Parathyroid adenoma (tissue), 2 donors: ENCODE measurements around the gene NOSIP.

Source experiments
- H2AFZ ChIP-seq: fragments of 300-600 bp; sonication (generic); one replicate; pipeline ENCODE4 v1.7.0; 2017; ENCODE audit warnings: antibody characterized with exemption, mild to moderate bottlenecking
- H3K27ac ChIP-seq: fragments of 300-600 bp; sonication (generic); one replicate; pipeline ENCODE4 v1.7.0; 2017
- H3K27me3 ChIP-seq: fragments of 300-600 bp; sonication (generic); one replicate; pipeline ENCODE4 v1.7.0; 2017; ENCODE audit warnings: low read length; ENCODE audit not compliant: control insufficient read depth, insufficient read depth
- H3K36me3 ChIP-seq: fragments of 300-600 bp; sonication (generic); one replicate; pipeline ENCODE4 v1.7.0; 2017; ENCODE audit warnings: low read length; ENCODE audit not compliant: control insufficient read depth, insufficient read depth
- H3K4me1 ChIP-seq: fragments of 300-600 bp; sonication (generic); one replicate; pipeline ENCODE4 v1.7.0; 2017; ENCODE audit warnings: control low read depth
- H3K4me2 ChIP-seq: fragments of 300-600 bp; sonication (generic); one replicate; pipeline ENCODE4 v1.7.0; 2017; ENCODE audit warnings: low read length
- H3K4me3 ChIP-seq: fragments of 300-600 bp; sonication (generic); one replicate; pipeline ENCODE4 v1.7.0; 2017; ENCODE audit warnings: low read depth, low read length
- H3K79me2 ChIP-seq: fragments of 300-600 bp; sonication (generic); one replicate; pipeline ENCODE4 v1.7.0; 2017; ENCODE audit warnings: control low read depth
- H3K9ac ChIP-seq: fragments of 300-600 bp; sonication (generic); one replicate; pipeline ENCODE4 v1.7.0; 2017; ENCODE audit warnings: mild to moderate bottlenecking
- H3K9me3 ChIP-seq: fragments of 300-600 bp; sonication (generic); one replicate; pipeline ENCODE4 v1.7.0; 2017; ENCODE audit warnings: low read length; ENCODE audit not compliant: control insufficient read depth
- CTCF ChIP-seq: fragments of 300-600 bp; sonication (generic); IDR thresholded peaks from one replicate; pipeline ENCODE4 v1.7.0; 2017; ENCODE audit warnings: antibody characterized with exemption, mild to moderate bottlenecking
- donor health status: primary hyperparathyroidism.

NOSIP gene

DNA sequence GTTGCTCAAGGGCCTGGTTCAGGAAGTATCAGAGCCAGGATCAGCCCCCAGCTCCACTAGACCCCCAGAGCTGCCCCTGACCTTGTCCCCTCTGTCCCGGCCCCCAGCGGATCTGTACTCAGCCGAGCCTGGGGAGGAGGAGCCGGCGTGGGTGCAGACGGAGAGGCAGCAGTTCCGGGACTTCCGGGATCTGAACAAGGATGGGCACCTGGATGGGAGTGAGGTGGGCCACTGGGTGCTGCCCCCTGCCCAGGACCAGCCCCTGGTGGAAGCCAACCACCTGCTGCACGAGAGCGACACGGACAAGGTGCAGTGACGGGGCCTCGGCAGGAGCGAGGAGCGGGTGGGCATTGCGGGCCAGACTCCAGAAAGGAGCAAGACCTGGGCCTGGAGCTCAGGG is 37.9 kb downstream of the NOSIP start:
- H3K9ac ChIP-seq = no peak overlapping the region

GRCh38 chr19:49541914-49542313 is 38.4 kb downstream of the NOSIP start:
- H3K4me1 ChIP-seq = no peaks in the 10 kb centered on the region
- H3K27ac ChIP-seq = no peak overlapping the region
- no peaks in the 10 kb centered on the region for H3K9me3 ChIP-seq
- no peak overlapping the region for H3K4me2 ChIP-seq
- TF ChIP-seq CTCF = no peak
- H3K4me3 ChIP-seq = no peak overlapping the region
- no peak overlapping the region for H2AFZ ChIP-seq
- no peak overlapping the region for H3K9ac ChIP-seq
- H3K79me2 ChIP-seq = no peaks in the 10 kb centered on the region
- H3K27me3 ChIP-seq = no peaks in the 10 kb centered on the region
- H3K36me3 ChIP-seq = no peaks in the 10 kb centered on the region

More for the DNA sequence above, 37.9 kb downstream of the NOSIP start:
- H3K4me2 ChIP-seq = no peak overlapping the region
- no peaks in the 10 kb centered on the region for H3K9me3 ChIP-seq
- no peaks in the 10 kb centered on the region for H3K36me3 ChIP-seq
- H3K27me3 ChIP-seq = no peaks in the 10 kb centered on the region
- H3K27ac ChIP-seq = no peak overlapping the region
- H3K79me2 ChIP-seq = no peaks in the 10 kb centered on the region
- H2AFZ ChIP-seq = no peak overlapping the region
- H3K4me3 ChIP-seq = no peak overlapping the region
- no peaks in the 10 kb centered on the region for H3K4me1 ChIP-seq
- no peak for TF ChIP-seq CTCF

DNA sequence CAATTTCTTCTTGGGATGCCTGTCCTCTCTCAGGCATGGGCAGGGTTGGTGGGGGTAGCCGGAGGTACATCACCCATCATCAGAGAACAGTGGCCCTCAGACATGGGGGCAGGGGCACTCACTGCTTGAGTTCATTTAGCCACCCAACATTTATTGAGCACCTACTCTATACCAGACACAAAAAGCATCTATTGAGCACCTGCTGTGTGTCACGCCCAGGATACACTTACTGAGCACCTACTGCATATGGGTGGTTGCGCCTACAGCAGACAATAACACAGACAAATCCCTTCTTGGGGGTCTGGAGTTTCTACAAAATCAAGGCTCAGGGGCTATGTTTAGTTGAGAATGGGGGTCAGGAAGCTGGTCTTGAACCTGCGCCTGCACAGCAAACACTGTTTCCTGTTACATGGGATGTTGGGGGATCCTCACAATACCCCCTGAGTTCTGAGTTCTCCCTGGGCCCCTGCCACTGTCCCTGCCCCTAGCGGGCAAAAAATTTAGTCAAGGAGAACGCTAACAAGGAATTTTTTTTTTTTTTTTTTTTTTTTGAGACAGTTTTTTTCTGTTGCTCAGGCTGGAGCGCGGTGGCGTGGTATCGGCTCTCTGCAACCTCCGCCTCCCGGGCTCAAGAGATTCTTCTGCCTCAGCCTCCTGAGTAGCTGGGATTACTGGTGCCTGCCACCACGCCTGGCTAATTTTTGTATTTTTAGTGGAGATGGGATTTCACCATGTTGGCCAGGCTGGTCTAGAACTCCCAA is 41.0 kb downstream of the NOSIP start:
- Histone ChIP-seq H3K27ac (no peak overlapping the region), H3K9ac (no peak overlapping the region), H3K9me3 (no peaks in the 10 kb centered on the region), H3K4me1 (no peaks in the 10 kb centered on the region), H3K4me3 (no peak overlapping the region), H3K79me2 (no peaks in the 10 kb centered on the region), H3K4me2 (no peak overlapping the region), H3K27me3 (no peaks in the 10 kb centered on the region), H2AFZ (no peak overlapping the region), H3K36me3 (no peaks in the 10 kb centered on the region)
- TF ChIP-seq CTCF = no peak

- no peak overlapping the region for H3K4me2 ChIP-seq
Measured at GRCh38 chr19:49538643-49539042, 41.7 kb downstream of the NOSIP start.

More at GRCh38 chr19:49538643-49539042, 41.7 kb downstream of the NOSIP start:
- no peaks in the 10 kb centered on the region for H3K4me1 ChIP-seq
- H3K9me3 ChIP-seq = no peaks in the 10 kb centered on the region
- no peak overlapping the region for H3K4me3 ChIP-seq
- no peak overlapping the region for H3K9ac ChIP-seq
- no peaks in the 10 kb centered on the region for H3K27me3 ChIP-seq
- H2AFZ ChIP-seq = no peak overlapping the region
- TF ChIP-seq CTCF = no peak
- no peaks in the 10 kb centered on the region for H3K79me2 ChIP-seq
- no peaks in the 10 kb centered on the region for H3K36me3 ChIP-seq
- no peak overlapping the region for H3K27ac ChIP-seq
